Right atrium auricular region (tissue), 2 donors: ENCODE results near the gene UGT8. TPM values are rescaled to one million over a fixed set of nuclear protein-coding genes. Genes with fewer than 3 reads are reported as not detected.
A peak's percentile ranks its signal among the peaks of the same experiment; 100 is the strongest.

Source experiments
- DNase-seq: peaks from one replicate; pipeline ENCODE4 v3.0.0-alpha.2; 2019; ENCODE audit warnings: low spot score
- H3K27ac ChIP-seq, 2 donors: fragments of 200-600 bp; sonication (generic); 1 replicate in 1 of 2; 2 replicates in 1 of 2; pipeline ENCODE4 v1.5.1; 2016 to 2019
- H3K27me3 ChIP-seq, 2 donors: fragments of 200-600 bp; sonication (generic); one replicate each; pipeline versions ENCODE4 v1.5.1 to v1.6.0; 2017 to 2019
- H3K36me3 ChIP-seq: fragments of 200-600 bp; sonication (generic); one replicate; pipeline ENCODE4 v1.5.1; 2016
- H3K4me1 ChIP-seq, 2 donors: fragments of 200-600 bp; sonication (generic); one replicate each; pipeline versions ENCODE4 v1.5.1 to v1.6.0; 2017 to 2019
- H3K4me3 ChIP-seq, 2 donors: fragments of 200-600 bp; sonication (generic); 1 replicate in 1 of 2; 2 replicates in 1 of 2; pipeline ENCODE4 v1.5.1; 2017 to 2019; ENCODE audit warnings: mild to moderate bottlenecking in 1 of 2, moderate library complexity in 1 of 2
- H3K9me3 ChIP-seq, 2 donors: fragments of 200-600 bp; sonication (generic); one replicate each; pipeline ENCODE4 v1.5.1; 2019
- total RNA-seq, 2 donors: library from RNA; depleted of rRNA; stranded (reverse); fragments of >200 nt; gene quantifications; one replicate each; pipeline ENCODE4 v1.1.0, GENCODE V29; 2016
- TF ChIP-seq, protein P1 (sequence below), 2 donors: fragments of 200-600 bp; sonication (generic); IDR thresholded peaks; one replicate each; pipeline ENCODE4 v1.5.1; 2019; ENCODE audit warnings: antibody characterized with exemption in 2 of 2

The UGT8 gene
- total RNA-seq, 2 donors from 2014 or later, result 0.11 TPM; not detected in 1

DNA sequence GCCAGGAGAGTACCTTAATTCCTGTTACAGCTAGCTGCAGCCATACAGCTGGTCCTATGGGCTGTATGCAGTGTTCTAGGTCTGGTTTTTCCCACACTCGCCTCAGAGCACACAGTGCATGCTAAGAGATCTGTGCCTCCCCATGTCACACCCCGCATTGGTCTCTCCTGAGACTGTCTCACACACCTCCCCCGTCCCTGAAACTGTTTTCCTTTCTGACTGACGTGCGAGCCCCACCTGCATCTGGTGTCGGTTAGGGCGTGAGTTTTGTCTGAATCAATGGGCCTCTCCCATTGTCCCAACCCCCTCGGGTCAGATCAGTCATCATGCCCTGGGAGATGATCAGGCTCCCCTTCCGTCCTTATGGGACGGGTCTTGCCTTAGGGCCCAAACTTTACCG is 3.4 kb upstream of the UGT8 start:
- H3K4me3 ChIP-seq, result no peak overlapping the region
- DNase-seq, result no peak
- peaks cover 0 to 23% of the 10 kb centered on the region in 2 donors for H3K4me1 ChIP-seq
- TF ChIP-seq, protein P1, sequence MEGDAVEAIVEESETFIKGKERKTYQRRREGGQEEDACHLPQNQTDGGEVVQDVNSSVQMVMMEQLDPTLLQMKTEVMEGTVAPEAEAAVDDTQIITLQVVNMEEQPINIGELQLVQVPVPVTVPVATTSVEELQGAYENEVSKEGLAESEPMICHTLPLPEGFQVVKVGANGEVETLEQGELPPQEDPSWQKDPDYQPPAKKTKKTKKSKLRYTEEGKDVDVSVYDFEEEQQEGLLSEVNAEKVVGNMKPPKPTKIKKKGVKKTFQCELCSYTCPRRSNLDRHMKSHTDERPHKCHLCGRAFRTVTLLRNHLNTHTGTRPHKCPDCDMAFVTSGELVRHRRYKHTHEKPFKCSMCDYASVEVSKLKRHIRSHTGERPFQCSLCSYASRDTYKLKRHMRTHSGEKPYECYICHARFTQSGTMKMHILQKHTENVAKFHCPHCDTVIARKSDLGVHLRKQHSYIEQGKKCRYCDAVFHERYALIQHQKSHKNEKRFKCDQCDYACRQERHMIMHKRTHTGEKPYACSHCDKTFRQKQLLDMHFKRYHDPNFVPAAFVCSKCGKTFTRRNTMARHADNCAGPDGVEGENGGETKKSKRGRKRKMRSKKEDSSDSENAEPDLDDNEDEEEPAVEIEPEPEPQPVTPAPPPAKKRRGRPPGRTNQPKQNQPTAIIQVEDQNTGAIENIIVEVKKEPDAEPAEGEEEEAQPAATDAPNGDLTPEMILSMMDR (IDR thresholded peaks at IDR 0.05), result no peak
- no peaks in the 10 kb centered on the region for H3K9me3 ChIP-seq
- H3K27ac ChIP-seq, result no peak overlapping the region
- no peaks in the 10 kb centered on the region for H3K36me3 ChIP-seq
- H3K27me3 ChIP-seq, result no peaks in the 10 kb centered on the region

- no peaks in the 10 kb centered on the region for H3K9me3 ChIP-seq
- TF ChIP-seq, protein P1 (IDR thresholded peaks at IDR 0.05), result no peak
These were observed 2.7 kb upstream of the UGT8 start for GRCh38 chr4:114595921-114596320.

GRCh38 chr4:114597410-114598115 is 1.0 kb upstream of the UGT8 start:
- Histone ChIP-seq H3K27me3 (no peaks in the 10 kb centered on the region), H3K27ac (no peak overlapping the region), H3K4me3 (peak overlapping the region in 1 of 2 donors; percentile 51), H3K36me3 (no peaks in the 10 kb centered on the region), H3K4me1 (peaks cover 0 to 23% of the 10 kb centered on the region in 2 donors), H3K9me3 (no peaks in the 10 kb centered on the region)
- DNase-seq, result no peak
- TF ChIP-seq, protein P1 (IDR thresholded peaks at IDR 0.05), result no peak

More at GRCh38 chr4:114595921-114596320, 2.7 kb upstream of the UGT8 start:
- Histone ChIP-seq H3K36me3 (no peaks in the 10 kb centered on the region), H3K27me3 (no peaks in the 10 kb centered on the region), H3K4me1 (peaks cover 0 to 23% of the 10 kb centered on the region in 2 donors), H3K4me3 (no peak overlapping the region), H3K27ac (no peak overlapping the region)
- no peak for DNase-seq

GRCh38 chr4:114599231-114599902 is 760 bp downstream of the UGT8 start:
- H3K27ac ChIP-seq, result no peak overlapping the region
- TF ChIP-seq, protein P1 (IDR thresholded peaks at IDR 0.05), result no peak
- H3K4me1 ChIP-seq, result peaks cover 0 to 23% of the 10 kb centered on the region in 2 donors
- H3K27me3 ChIP-seq, result no peaks in the 10 kb centered on the region
- no peak for DNase-seq
- H3K36me3 ChIP-seq, result no peaks in the 10 kb centered on the region
- H3K9me3 ChIP-seq, result no peaks in the 10 kb centered on the region
- peak overlapping the region; percentile 34 to 51 for H3K4me3 ChIP-seq

DNA sequence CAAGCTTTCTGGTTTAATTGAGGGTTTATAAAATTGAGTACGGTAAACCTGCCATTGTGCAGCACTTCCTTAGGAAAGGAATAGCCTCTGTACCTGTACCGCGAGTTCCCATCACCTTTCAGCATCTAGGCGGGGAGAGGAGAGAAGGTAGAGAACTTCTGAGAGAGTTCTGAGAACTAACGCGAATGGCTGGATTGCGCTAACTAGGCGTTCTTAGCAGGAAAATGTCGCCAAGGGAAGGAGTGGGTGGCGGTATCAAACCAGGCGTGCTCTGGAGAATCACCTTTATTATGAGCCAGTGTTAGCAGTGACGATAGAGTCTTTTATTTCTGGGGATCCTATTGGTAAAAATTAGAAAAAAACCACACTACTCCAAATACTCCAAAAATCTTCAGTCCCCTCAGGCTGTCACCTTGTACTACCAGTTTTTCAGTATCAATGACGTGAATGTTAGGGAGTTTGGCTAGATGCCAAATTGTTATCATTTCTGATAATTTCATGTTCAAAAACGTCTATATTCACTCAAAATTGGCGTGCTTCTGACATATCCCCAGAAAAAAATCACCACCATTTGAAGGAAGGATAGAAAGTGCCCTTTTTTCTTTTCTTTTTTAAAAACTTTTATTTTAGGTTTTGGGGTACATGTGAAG is 1.4 kb downstream of the UGT8 start:
- no peak overlapping the region for H3K27ac ChIP-seq
- TF ChIP-seq, protein P1 (IDR thresholded peaks at IDR 0.05), result no peak
- H3K27me3 ChIP-seq, result no peaks in the 10 kb centered on the region

More for the DNA sequence above, 1.4 kb downstream of the UGT8 start:
- H3K4me1 ChIP-seq, result peaks cover 0 to 23% of the 10 kb centered on the region in 2 donors
- H3K9me3 ChIP-seq, result no peaks in the 10 kb centered on the region
- H3K4me3 ChIP-seq, result no peak overlapping the region
- no peaks in the 10 kb centered on the region for H3K36me3 ChIP-seq
- no peak for DNase-seq
